GM19043 (cell line): ENCODE results near the gene UBE2L3.
"Not testable (repeated sequence)": the region's sequence is repeated elsewhere in the genome, so short reads cannot be mapped to it uniquely, and the experiment has no call there.

Experiments
- ATAC-seq: cut with Tn5 transposase; IDR thresholded peaks from one replicate; pipeline ENCODE4 v1.9.1; 2021; ENCODE audit warnings: low read depth; ENCODE audit not compliant: unreplicated experiment

UBE2L3 gene

DNA sequence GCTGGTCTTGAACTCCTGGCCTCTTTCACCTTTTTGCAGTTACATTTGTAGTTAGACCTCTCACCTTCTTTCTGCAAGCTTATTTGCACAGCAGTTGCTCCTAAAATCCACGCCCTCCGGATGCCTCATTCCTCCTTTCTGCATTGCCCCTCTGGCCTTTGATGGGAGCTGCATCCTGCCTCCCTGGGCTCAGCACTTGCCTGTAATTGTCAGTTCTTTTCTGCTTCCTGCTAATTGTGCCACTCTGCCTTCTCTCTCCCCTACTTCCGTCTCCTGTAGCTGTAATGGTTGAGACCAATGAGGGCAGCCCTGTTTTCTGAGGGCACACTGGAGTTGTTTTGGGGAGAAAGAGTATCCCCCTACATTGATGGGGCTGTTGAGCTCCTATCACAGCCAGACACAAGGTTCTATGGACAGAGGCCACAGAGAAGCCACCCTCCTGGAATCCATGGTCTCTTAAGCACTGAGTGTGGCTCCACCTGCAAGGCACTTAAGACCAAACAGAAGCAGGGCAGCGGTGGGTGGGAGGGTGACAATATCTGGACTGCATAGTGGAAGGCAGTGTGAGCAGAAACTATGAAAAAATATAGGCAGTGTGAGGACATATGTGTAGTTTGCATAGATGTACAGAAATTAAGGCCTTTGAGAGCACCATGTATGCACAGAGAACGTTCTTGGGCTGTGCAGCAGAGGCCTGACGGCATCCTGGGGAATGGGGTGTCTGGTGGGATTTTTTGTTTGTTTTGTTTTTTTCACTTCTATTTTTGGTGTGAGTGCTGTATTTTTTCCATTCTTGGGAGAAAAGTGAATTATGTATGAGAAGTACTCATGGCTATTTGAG, 31.8 kb downstream of the UBE2L3 start:
- ATAC-seq: no peak

DNA sequence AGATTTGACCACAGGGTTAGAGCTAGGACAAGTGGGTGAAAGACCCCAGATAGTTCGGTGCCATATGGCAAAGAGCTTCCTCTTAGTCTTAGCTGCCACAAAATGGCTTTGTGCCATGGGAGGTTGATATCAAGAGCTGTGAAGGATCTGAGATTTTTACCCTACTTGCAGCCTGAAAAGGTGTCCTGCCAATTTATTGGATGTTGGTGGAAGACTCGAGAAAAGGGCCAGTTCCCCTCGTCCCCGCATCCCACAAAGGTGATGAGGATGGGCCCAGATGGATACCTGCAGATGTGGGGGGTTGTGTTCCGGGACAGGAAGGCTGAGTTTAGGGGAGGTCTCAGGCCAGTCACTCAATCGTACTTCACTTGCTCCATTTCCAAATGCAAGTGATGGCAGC, 35.1 kb downstream of the UBE2L3 start:
- ATAC-seq: no peak

DNA sequence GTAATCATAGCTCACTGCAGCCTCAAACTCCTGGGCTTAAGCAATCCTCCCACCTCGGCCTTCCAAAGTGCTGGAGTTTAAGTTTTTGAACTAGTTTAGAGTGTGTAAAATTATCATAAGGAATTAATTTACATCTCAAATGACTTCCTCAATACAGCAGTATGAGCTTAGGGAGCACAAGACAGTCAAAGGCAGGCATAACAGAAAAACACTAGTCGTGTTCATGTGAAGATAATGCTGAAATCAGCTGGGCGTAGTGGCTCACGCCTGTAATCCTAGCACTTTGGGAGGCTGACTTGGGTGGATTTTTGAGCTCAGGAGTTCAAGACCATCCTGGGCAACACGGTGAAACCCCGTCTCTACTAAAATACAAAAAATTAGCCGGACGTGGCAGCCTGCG, 36.5 kb downstream of the UBE2L3 start:
- no peak for ATAC-seq

DNA sequence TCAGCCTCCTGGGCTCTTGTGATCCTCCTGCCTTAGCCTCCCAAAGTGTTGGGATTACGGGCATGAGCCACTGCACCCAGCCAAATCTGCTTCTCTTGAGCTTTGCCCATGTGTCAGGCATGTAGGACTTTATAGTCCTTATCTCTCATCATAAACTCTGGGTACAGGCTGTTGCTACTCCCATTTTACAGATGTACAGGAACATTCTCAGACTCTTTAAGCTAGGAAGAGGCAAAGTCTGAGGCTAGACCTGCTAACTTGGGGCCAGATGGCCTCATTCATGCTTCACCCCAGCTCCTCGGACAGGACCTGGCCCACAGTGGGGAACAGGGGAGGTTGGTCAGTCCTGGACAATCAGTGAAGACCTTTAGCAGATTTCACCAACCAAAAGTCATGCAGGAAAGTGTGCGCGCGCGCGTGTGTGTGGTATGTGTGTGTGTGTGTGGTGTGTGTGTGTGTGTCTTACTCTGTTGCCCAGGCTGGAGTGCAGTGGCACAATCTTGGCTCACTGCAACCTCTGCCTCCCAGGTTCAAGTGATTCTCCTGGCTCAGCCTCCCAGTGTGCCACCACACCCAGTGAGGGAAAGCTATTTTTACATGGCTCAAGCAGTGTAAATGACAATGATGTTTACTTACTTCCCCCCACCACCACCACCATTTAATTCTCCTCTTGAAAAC, 38.5 kb downstream of the UBE2L3 start:
- ATAC-seq: no peak

DNA sequence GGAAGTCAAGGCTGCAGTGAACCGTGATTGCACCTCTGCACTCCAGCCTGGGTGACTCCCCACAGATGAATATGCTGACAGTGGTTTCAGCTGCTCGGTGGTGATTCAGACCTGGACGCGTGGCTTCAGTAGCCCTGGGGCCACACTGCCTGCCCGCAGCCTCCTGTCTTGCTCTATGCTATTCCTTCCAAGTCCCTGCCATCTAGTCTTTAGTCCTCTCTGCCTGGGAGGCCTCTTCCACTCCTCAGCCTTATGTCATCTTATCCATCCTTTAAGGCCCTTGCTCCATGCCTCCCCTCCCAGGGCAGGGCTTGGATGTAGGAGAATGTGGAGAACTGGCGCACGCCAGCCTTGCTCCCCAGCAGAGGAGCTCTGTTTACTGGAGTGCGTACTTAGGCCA, 39.3 kb downstream of the UBE2L3 start:
- ATAC-seq: no peak

DNA sequence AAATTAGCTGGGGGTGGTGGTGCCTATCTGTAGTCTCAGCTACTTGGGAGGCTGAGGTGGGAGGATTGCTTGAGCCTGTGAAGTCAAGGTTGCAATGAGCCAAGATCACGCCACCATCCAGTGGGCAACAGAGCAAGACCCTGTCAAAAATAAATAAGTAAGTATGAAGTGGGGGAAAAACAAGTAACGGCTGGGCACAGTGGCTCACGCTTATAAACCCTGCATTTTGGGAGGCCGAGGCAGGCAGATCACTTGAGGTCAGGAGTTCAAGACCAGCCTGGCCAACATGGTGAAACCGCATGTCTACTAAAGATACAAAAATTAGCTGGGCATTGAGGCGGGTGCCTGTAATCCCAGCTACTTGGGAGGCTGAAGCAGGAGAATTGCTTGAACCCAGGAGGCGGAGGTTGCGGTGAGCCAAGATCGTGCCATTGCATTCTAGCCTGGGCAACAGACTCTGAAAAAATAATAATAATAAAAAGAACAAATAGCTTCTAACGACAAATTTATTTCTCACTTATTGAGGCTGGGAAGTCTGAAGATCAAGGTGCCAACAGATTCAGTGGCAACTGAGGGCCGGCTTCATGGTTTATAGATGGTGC, 42.1 kb downstream of the UBE2L3 start:
- ATAC-seq: not testable (repeated sequence)

DNA sequence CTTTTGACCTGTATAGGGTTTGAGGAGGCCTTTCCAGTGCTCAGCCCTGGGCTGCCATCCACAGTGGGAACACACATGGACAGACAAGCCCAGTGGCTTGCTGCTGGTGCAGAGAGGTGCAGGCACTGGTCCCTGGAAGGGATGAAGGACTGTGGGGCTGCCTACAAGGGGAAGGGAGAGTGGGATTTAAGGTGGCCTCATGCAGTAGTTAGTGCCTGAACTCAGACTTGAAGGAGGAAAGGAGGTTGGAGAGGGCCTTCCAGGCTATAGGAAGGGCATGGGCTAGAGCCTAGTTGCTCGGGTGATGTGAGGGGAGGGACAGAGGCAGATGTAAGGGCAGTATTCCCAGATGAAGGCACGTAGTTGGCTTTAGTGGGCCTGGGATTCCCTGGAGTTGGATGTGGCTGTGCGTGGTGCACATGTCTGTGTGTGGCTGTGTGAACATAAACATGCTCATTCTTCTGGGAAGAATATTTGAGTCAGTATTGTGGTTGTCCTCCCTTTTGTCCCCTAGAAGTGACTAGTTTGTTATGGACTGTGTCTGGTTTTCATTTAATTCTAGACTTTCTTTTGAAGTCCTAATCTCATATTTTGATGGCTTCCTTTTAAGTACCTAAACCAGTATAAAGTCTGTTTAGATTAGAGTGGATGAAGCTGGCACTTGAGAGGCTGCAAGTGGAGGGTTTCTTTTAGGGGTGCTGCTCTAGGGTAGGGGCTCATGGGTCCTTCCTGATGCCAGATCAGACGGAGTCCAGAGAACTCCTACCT, 43.9 kb downstream of the UBE2L3 start:
- ATAC-seq: no peak

DNA sequence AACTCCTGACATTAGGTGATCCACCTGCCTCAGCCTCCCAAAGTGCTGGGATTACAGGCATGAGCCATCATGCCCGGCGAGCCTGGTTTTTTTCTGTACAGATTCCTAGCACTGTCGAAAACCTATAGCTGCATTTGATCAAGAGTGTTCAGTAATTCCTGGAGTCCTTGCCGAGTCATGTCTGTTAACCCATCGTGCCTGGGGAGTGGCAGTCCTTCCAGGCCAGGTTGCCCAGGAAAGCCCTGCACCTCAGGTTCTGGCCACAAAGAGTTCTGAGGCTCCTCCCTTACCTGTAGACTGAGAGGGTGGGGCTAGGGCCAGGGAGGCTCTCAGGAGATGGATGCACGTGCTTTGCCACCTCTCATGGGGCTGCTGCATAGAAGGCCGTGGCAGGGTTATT, 45.3 kb downstream of the UBE2L3 start:
- no peak for ATAC-seq

DNA sequence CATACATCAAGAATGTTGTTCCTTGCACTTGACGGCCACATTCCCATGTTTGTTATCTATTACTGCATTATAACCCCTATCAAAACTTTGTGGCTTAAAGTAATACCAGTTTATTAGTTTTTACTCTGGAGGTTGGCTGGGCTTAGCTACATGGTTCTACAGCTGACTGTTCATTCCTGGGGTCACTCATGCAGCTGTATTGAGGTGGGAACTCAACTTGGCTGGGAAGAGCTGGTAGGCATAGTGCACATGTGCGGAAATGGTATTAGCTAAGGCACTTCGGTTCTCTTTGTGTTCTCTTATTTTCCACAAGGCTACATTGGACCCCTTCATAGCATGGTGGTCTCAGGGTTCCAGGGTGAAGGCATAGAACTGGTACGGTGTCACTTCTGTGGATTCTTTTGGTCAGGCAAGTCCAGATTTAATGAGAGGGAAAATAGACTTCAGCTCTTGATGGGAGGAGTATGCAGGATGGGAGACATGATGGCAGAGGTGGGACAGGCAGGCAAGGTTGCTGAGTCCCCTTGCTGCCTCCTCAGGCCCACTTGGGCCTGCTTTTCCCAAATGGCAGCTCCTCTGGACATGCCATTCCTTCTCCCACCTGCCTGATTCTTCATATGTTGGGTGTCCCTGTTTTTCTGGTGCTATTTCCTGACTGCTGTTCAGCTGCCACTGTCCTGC, 46.2 kb downstream of the UBE2L3 start:
- no peak for ATAC-seq

DNA sequence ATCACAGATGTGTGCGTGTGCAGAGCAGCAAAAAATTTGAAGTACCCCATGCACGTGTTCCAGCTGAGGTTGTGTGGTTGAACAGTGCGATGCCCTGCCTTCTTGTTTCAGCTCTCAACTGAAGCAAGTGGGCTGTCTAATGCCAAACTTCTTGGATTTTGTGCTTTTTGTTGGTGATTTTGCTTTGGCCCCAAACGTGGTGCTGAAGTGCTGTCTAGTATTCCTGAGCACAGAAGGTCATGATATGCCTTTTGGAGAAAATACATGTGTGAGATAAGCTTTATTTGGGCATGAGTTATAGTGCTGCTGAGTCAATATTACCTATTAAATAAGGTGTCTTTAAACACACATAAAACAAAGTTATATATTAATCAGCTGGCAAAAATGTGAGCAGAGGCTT, 48.2 kb downstream of the UBE2L3 start:
- ATAC-seq: no peak

DNA sequence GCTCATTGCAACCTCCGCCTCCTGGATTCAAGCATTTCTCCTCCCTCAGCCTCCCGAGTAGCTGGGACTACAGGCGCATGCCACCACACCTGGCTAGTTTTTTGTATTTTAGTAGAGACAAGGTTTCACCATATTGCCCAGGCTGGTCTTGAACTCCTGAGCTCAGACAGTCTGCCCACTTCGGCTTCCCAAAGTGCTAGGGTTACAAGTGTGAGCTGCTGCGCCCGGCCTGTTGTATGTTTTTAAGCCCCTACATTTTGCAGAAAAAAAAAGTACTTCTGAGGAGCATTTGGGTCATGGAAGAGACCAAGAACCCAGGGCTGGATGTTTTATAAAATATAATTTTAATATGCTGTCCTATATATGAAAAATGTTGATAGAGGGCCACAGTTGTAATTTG, 49.8 kb downstream of the UBE2L3 start:
- ATAC-seq: not testable (repeated sequence)

DNA sequence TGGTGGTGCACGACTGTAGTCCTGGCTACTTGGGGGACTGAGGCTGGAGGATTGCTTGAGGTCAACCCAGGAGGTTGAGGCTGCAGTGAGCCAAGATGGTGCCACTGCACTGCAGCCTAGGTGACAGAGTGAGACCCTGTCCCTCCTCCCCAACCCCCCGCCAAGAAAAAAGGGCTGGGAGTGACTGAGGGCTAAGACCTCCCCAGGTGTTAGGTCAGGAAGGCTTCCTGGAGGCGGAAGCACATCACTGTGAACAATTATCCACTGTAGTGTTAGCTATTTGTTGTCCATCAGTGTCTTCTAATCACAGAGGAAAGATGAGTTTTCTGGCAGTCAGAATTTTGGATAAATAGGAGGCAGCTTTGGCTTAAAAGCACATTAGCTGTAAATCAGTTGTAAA, 53.5 kb downstream of the UBE2L3 start:
- ATAC-seq: no peak

DNA sequence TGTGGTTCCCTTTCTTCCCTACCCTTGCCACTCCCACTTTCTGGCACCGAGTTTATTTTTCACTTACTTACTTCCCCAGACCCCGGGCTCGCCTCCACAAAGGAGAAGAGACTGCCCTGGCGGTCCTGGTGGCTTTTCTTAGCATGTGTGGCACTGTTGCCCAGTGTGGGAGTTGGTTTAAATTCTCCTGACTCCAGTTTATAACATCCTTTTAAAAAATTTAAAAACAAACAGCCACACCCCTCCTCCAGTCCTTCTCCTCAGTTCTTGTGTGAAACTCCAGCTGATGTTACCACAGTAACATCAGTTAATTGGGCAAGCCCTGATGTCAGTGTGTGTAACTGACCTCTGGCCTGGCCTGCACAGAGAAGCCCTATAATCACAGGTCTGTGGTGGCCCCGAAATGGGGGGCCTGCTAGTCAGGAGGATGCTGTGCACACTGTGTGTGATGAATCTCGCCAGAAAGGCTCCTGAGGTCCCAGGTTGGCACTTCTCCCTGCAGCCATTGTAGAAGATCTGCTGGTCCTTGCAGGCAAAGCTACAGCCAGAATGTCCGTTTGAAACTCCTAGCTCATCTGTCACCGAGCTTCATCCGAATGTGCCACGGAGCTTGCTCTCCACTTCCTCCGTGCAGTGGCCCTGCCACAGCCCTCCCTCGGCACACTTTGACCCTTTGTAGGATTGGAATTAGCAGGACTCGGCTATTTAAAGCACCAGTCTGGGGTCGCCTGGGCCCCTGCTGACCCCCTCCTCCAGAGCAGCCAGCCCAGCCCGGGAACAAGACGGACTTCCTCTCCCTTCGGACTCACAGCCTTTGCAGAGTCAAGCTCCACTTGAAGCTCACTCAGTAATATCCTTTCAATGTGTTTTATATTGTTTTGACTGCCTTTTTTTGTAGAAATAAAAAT, 54.8 kb downstream of the UBE2L3 start:
- ATAC-seq: no peak

DNA sequence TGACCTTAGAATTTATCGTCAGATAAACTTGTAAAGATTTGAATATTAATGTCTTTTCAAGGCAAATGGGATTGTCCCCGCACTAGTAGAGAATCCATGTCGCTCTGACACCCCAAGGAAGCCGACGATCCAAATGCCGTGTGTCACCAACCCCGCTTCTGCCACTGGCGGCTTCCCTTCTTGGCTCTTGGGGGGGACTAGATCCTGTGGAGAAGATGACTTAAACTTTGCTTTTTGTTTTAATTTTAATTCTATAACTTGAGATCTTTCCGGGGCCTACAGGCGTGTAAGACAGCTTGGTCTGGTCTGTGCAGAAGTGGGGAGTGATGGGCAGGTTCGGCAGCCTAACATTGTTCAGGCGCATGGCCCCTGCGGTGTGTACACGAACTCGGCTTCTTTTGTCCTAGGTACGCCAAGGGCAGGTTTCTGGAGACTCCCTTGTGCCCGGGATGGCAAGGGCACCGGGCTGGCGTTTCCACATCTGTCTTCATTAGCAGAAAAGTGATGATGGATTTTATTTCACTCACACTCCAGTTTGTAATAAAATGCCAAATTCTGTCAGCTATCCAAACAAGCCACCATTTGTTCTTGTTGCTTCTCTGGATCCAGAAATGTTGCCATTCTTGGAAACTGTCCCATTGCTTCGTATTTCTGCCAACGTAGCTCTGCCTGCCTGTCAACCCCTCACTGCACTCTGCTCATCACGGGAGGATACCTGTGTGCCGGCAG, 55.6 kb downstream of the UBE2L3 start:
- ATAC-seq: no peak

DNA sequence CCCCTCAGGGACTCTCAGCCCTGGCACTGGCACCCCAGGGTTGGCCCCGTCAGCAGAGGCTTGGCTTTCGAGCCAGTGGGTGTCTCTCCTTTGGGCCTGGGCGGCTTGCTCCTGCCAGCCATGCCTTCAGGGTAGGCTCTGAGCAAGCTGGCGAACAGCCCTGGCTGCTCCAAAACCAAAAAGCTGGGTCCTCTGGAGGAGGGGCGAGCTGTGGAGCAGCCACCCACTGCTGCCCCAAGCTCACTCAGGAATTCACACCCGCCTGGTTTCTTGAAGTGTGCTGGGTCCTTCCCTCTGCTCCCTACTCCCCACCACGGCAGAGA, 56.1 kb downstream of the UBE2L3 start:
- no peak for ATAC-seq

DNA sequence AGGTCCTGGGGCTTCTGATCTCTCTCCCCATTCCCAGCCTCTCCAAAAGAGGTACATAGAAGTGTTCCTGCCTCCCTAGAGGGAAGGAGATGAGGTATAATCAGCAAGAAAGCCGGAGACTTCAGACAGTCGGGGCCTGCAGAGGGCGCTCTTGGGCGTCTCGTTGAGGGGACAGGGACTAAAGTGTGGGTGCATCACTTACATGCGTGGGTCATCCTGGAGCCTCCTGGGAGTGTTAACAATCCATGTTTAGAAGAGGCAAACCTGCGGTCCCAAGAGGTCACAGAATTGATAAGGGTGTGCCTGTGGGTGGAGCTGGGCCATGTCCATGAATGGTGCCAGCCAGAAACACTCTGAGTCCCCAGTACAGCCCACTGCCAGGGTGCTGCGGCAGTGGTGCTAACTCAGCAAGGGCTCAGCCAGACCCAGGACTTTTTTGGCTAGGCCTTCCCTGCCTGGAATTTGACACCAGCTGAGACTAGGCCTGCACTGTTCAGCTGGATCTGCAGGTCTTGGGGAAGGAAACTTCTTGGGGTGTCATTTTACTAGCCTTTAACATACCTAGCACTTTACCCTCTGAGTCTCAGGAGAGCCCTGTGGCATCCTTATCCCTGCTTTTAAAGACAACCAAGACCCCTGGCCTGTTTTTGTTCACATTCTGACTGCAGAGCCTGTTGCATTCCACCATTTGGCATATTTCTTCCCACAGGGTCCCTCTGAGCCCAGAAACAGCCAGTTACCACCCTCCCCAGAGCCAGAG, 56.8 kb downstream of the UBE2L3 start:
- ATAC-seq: no peak

DNA sequence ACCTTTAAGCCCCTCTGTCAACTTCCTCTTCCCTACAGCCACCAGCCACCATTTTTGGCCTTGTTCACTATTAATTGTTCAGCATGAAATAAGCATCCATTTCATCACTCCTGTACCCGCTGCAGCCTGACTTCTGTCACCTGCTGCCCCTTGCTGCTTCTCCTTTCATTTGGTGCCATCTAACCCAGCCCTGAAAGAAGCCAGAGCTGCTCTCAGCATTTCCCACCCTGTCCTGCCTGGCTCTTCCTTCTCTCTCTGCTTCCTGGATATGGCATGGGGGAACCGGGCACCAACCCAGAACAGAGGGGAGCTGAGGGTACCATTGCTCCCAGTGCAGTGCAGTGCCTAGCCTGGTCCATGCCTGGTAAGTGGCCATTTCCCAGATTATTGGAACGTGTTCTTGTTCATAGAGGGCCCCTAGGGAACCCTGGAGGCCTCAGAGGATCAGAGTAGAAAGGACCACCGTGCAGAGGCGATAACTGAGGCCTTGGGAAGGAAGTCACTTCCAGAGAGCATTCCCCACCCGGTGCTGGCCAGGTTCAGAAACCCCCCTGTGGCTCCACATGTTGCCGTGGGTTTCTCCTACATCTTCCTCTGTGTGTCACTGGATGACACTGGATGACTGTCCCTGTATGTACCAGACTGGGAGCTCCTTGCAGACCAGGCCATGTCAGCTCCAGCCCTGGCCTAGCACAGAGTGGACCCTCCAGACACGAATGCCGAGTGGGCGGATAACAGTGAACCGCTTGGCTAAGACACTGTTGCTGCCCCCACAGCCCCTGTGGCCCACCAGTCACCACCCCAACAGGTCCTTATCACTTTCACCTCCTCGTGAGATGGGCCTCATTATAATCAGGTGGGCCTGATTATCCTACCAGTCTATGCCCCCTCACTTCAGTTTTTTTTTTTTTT, 57.6 kb downstream of the UBE2L3 start:
- no peak for ATAC-seq
